GM18868 (cell line): ENCODE results near the gene FHOD3.
A peak's percentile ranks its signal among the peaks of the same experiment; 100 is the strongest.

Experiments
- ATAC-seq: cut with Tn5 transposase; IDR thresholded peaks from one replicate; pipeline ENCODE4 v1.9.1; 2021; ENCODE audit warnings: mild to moderate bottlenecking, moderate library complexity; ENCODE audit not compliant: unreplicated experiment

Gene FHOD3

DNA sequence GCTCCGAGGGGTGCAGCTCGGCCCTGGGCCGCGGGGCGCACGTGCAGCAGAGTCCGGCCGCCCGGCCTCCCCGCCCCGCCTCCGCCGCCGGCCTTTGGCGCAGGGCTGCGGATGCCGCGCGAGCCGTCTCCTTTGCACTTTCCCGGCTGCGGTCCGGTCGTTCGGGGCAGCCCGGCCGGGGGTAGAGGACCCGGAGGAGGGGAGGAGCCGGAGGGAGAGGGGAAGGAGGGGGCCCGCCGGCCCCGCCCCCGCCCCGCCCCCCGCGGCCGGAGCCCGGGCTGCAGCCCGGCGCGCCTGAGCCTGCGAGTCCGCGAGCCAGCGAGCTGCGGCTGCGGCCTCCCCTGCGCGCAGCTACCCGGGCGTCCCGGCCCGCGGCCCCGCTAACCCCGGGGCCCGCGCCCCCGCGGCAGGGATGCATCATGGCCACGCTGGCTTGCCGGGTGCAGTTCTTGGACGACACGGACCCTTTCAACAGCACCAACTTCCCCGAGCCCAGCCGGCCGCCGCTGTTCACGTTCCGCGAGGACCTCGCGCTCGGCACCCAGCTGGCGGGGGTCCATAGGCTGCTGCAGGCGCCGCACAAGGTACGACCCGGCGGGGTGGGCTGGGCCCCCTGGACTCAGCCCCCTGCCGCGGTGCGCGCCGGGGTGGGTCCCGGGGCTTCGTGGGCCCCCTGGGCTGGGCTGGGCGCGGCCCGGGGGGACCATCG lies at the start of gene FHOD3:
Gene FHOD3 (plus strand): TSS at position 297 of the 709 bp plus-strand sequence. CDS start 123 bp downstream, at position 420.
- peak; percentile 61 for ATAC-seq

GRCh38 chr18:36249392-36249791 lies 48.1 kb upstream of the FHOD3 start:
- no peak for ATAC-seq

- ATAC-seq: no peak
Observed at GRCh38 chr18:36250827-36251226, 46.7 kb upstream of the FHOD3 start.

DNA sequence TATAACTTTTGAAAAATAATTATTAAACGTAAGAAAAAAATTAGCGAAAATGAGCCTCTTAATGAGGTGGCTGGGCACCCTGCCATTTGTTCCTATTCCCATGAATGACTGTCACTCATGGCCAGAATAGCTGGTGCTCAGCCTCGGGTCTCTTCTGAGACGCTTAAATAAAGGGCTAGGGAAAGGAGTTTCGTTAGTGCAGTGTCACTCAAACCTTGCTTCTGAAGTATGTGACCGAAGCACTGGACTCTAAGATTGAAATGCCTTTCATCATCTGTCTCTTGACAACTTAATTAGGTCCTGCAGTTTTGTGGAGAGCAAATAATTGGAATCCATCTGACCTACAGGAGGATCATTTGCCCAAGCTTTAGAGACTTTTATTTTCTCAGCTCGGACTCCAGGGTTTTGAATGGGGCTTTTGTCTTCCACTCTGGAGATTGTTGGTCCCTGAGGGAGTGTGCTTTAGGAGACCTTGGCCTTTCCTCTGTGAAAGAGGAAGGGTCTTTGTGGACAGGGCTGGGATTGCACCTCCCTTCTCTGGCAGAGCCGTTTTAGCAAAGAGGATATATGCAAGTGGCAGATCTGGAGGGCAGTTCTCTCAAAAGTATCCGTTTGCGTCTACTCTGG lies 42.3 kb upstream of the FHOD3 start:
- ATAC-seq: no peak

GRCh38 chr18:36256094-36256493 lies 41.4 kb upstream of the FHOD3 start:
- ATAC-seq: no peak

- no peak for ATAC-seq
Observed at GRCh38 chr18:36262971-36263370, 34.5 kb upstream of the FHOD3 start.

- ATAC-seq: no peak
Observed at GRCh38 chr18:36264283-36264682, 33.2 kb upstream of the FHOD3 start.

GRCh38 chr18:36265015-36265414 lies 32.5 kb upstream of the FHOD3 start:
- ATAC-seq: no peak

GRCh38 chr18:36269157-36269556 lies 28.4 kb upstream of the FHOD3 start:
- no peak for ATAC-seq

GRCh38 chr18:36271153-36271552 lies 26.4 kb upstream of the FHOD3 start:
- ATAC-seq: no peak

DNA sequence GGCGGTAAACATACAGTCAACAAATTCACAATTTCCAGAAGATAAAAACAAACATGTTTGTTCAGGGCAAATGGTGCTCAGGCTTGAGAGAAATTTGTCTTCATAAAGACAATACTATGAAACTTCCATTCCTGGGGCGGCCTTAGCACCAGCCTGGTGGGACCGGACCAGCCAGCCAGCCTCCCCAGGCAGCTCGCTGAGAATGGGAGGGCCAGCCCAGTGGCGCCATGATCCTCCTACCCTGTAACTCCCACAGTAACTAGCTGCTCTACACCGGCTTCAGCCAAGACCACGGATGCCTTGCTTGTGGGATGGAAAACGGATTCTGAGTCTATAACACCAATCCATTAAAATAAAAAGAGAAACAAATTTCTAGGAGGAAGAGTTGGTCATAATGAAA lies 24.2 kb upstream of the FHOD3 start:
- ATAC-seq: no peak

DNA sequence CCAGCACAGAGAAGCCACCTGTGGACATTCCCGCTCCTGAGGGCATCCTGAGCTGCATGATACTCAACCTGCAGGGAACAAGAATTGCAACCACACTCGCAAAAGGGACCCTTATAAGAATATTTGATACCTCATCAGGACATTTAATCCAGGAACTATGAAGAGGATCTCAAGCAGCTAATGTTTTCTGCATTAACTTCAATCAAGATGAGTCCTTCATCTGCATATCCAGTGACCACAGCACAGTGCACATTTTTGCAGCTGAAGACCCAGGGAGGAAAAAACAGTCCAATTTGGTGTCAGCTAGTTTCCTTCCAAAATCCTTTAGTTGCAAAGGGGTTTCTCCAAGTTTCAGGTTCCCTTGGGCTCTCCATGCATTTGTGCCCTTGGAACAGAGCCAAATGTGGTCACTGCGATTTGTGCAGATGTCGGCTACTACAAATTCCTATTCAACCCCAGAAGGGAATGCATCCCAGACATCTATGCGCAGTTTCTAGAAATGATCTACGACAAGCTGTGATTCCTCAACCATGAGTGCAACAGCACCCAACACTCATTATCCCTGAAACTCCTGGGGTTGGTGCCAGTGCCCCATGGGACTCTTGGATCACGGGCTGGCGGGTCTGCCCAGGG lies 23.3 kb upstream of the FHOD3 start:
- no peak for ATAC-seq

DNA sequence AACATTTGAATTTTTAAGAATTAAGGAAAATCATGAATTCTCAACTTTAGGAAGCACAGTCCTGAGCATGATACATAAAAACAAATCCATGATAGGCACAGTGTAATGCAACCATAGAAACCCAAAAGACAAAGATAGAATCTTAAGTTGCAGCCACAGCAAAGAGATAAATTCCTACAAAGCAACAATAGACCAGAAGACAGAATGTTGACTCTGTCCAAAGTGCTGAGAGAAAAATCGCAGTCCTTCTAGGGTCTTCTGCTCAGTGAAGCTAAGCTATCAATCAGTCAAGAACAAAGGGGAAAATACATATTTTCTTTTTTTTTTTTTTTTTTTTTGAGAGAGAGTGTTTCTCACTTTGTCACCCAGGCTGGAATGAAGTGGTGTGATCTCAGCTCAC lies 22.0 kb upstream of the FHOD3 start:
- ATAC-seq: no peak

DNA sequence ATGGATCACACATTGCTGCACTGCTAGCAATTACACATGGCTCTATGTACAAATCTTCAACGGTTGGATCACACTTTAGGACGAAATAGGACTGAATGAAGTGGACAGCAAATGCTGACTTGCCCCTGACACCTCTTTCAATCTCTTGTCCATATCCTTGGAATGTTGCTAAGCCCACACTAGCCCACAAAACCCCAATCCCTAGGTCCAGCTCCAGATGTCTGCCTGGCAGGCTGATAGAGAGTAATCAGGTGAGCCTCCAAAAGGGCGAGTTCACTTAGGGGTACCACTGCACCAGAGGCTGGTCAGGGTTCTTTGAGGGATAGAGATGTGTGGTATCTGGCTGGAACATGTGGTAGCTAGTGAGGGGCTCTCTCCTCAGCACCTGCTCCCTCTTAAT lies 18.5 kb upstream of the FHOD3 start:
- no peak for ATAC-seq

- ATAC-seq: no peak
Observed at GRCh38 chr18:36281936-36282335, 15.6 kb upstream of the FHOD3 start.

GRCh38 chr18:36283448-36283847 lies 14.1 kb upstream of the FHOD3 start:
- no peak for ATAC-seq

- no peak for ATAC-seq
Observed at GRCh38 chr18:36284268-36284667, 13.2 kb upstream of the FHOD3 start.

DNA sequence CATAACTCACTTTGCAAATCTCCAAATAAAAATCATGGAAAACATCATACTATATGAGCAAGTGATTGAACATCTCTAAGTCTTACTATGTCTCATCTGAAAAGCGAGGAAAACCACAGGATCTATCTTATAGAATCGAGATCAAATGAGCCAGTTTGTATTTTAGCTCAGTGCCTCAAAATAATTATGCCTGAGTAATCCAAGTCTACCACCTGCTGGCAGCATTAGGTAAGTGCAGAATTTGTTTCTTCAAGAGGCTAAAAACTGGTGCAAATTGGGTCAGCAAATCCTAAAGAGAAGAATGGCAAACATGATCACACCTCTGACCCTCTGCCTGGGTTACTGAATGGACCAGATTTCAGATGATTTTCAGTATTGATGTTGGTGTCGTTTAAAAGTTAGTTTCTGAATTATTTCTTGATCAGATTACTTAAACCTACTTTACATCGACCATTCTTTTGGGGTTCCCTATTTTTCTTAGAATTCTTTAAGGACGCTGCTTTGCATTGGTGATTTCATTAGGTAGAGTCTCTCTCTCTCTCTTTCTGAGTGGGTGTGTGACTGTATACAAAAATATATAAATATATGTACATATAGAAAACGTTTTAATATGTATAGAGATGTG lies 12.7 kb upstream of the FHOD3 start:
- no peak for ATAC-seq

DNA sequence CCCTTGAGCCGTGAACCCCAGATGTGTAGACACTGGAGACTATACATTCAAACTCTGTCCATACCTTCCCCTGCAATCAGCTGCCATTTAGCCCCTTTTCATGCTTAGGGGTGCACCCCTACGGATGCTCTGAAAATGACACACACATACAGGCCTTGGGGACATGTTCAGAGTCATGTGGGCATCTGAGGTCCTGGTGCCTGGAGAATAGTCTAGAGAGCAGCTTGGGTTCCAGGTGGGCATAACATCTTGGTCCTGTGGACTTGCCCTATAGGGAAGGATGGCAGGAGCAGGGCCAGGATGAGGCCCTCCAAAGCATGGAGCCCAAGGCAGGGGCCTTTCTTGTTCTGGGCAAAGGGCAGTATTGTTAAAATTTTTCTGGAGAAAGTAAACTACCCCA lies 9.9 kb upstream of the FHOD3 start:
- ATAC-seq: no peak

DNA sequence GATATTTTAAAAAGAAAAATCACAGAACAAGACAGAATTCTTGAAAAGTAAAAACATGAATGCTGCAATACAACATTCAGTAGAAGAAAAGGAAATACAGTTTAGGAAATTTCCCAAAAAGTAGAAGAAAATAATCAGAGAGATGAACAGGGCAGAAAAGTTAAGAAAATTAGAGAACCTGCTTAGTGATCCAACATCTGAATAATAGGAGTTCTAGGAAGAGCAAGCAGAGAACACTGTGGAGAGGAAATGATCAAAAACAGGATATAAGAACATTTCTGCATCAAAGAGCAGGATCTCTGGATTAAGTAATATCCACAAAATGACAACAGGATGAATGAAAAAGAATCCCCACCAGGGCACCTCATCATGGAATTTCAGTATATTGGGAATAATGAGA lies 8.8 kb upstream of the FHOD3 start:
- no peak for ATAC-seq

DNA sequence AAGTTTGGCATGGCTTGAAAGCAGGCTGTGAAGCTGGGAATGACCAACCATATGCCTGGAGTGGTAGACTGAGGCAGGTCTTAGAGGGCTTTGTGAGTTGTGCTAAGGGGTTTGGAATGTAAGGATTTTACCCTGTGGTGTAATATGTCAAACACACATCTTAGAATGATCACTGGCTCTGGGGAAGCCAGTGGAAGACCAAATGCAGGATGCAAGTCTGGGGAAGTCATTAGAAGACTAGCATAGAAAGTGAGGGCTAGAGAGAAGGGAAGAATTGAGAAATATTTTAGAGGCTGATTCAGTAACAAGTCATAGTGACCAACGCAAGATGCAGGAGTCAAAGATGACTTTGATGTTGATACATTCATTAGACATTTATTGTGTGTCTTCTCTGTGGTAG lies 3.5 kb upstream of the FHOD3 start:
- ATAC-seq: no peak

GRCh38 chr18:36295214-36295613 lies 2.3 kb upstream of the FHOD3 start:
- no peak for ATAC-seq
